ENCODE results near the gene CFAP46. TPM values are rescaled to one million over a fixed set of nuclear protein-coding genes. Genes with fewer than 3 reads are reported as not detected.

Gene CFAP46
- total and polyA plus RNA-seq, 8 donors, result 1.2 to 5.2 (median 3.5) TPM

GRCh38 chr10:132851451-132851850, 90.9 kb downstream of the CFAP46 start:
- ATAC-seq (no peak), DNase-seq (peak in 1 of 4 donors; percentile 67)
- intact Hi-C loops (cut with DNase I), result no loop called here
- Histone ChIP-seq H3K27me3 (peaks cover 0 to 66% of the 10 kb centered on the region in 2 donors), H3K36me3 (no peaks in the 10 kb centered on the region), H3K4me1 (peaks cover 0 to 7% of the 10 kb centered on the region in 2 donors), H3K4me3 (no peak overlapping the region), H3K9me3 (peaks cover 0 to 2% of the 10 kb centered on the region in 2 donors), H3K27ac (no peak overlapping the region)
- no peak for TF ChIP-seq CTCF (IDR thresholded peaks at IDR 0.05)

- H3K4me3 ChIP-seq, result no peak overlapping the region
- no peaks in the 10 kb centered on the region for H3K36me3 ChIP-seq
- peaks cover 0 to under 1% of the 10 kb centered on the region in 2 donors for H3K9me3 ChIP-seq
- intact Hi-C loops (cut with DNase I), result no loop called here
- peaks cover 0 to 66% of the 10 kb centered on the region in 2 donors for H3K27me3 ChIP-seq
- no peak for TF ChIP-seq CTCF (IDR thresholded peaks at IDR 0.05)
- DNase-seq (peak in 2 of 4 donors; percentile 27 to 57), ATAC-seq (no peak)
- H3K4me1 ChIP-seq, result peaks cover 0 to 7% of the 10 kb centered on the region in 2 donors
- H3K27ac ChIP-seq, result no peak overlapping the region
Measured at GRCh38 chr10:132850896-132851295, 91.5 kb downstream of the CFAP46 start.

GRCh38 chr10:132850246-132850645, 92.1 kb downstream of the CFAP46 start:
- Histone ChIP-seq H3K9me3 (no peaks in the 10 kb centered on the region), H3K27ac (no peak overlapping the region), H3K4me1 (peaks cover 0 to 7% of the 10 kb centered on the region in 2 donors), H3K27me3 (peaks cover 0 to 67% of the 10 kb centered on the region in 2 donors), H3K4me3 (no peak overlapping the region), H3K36me3 (no peaks in the 10 kb centered on the region)
- ATAC-seq, result no peak
- TF ChIP-seq CTCF (IDR thresholded peaks at IDR 0.05), result no peak
- DNase-seq, result peak in 1 of 4 donors; percentile 70
- intact Hi-C loops (cut with DNase I), result no loop called here

DNA sequence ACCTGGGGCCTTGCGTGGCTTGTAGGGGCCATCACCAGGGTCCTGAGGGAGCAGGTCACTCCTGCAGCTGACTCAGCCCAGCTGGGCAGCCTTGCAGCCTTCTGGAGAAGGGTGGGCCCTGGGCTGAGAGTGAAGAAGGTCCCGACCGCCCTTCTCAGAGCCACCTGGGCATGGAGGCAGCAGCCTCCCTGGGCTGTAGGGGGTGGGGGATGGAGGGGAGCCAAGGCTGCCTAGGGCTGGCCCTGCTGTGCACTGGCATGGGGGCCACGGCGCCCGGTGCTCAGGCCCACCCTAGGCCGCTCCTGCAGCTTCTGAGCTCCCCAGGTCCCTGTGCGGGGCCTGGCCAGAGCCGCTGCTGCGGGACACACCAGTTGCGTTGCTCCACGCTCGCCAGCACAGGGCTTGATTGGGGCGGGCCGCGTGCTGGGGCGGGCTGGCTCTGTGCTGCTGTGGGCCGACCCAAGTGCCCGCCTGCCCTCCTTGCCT, 92.8 kb downstream of the CFAP46 start:
- Histone ChIP-seq H3K9me3 (no peaks in the 10 kb centered on the region), H3K4me1 (peaks cover 0 to 7% of the 10 kb centered on the region in 2 donors), H3K36me3 (no peaks in the 10 kb centered on the region), H3K27me3 (peaks cover 0 to 72% of the 10 kb centered on the region in 2 donors), H3K27ac (no peak overlapping the region), H3K4me3 (no peak overlapping the region)
- no peak for TF ChIP-seq CTCF (IDR thresholded peaks at IDR 0.05)
- ATAC-seq (no peak), DNase-seq (peak in 2 of 4 donors; percentile 27 to 73)
- intact Hi-C loops (cut with DNase I), result no loop called here

- no peak for TF ChIP-seq CTCF (IDR thresholded peaks at IDR 0.05)
- Histone ChIP-seq H3K27me3 (peaks cover 0 to 68% of the 10 kb centered on the region in 2 donors), H3K9me3 (no peaks in the 10 kb centered on the region), H3K4me3 (no peak overlapping the region), H3K27ac (no peak overlapping the region), H3K36me3 (no peaks in the 10 kb centered on the region), H3K4me1 (peaks cover 0 to 7% of the 10 kb centered on the region in 2 donors)
- ATAC-seq (no peak), DNase-seq (peak in 2 of 4 donors; percentile 28 to 69)
- intact Hi-C loops (cut with DNase I), result no loop called here
Measured at GRCh38 chr10:132848951-132849545, 93.3 kb downstream of the CFAP46 start.

Data from left lung (tissue), 10 donors.